Spinal cord (tissue), 10 donors: Measurements from ENCODE around the gene TRMT44. TPM values are rescaled to one million over a fixed set of nuclear protein-coding genes. Genes with fewer than 3 reads are reported as not detected.

Experiments used
- DNase-seq, 6 donors: peaks; one replicate each; pipeline versions ENCODE4 v3.0.0 to v3.0.0-alpha.2; 2013 to 2015; ENCODE audit warnings: low spot score in 6 of 6, low read depth in 4 of 6
- H3K27ac ChIP-seq: one replicate; pipeline ENCODE4 v1.5.1; 2013; ENCODE audit warnings: low read depth, low read length, control low read depth
- H3K27me3 ChIP-seq: one replicate; pipeline ENCODE4 v1.6.1; 2013; ENCODE audit warnings: low read length; ENCODE audit not compliant: control insufficient read depth, insufficient read depth
- H3K36me3 ChIP-seq: one replicate; pipeline ENCODE4 v1.6.1; 2013; ENCODE audit warnings: low read length; ENCODE audit not compliant: control insufficient read depth, insufficient read depth
- H3K4me1 ChIP-seq: one replicate; pipeline ENCODE4 v1.6.1; 2013; ENCODE audit warnings: low read length; ENCODE audit not compliant: control insufficient read depth, insufficient read depth
- H3K4me3 ChIP-seq: one replicate; pipeline ENCODE4 v1.5.1; 2013; ENCODE audit warnings: low read depth, low read length, control low read depth
- H3K9me3 ChIP-seq: one replicate; pipeline ENCODE4 v1.6.1; 2013; ENCODE audit warnings: low read length; ENCODE audit not compliant: control insufficient read depth, insufficient read depth
- WGBS: methylation state at CpG from one replicate; pipeline ENCODE4 v1.1.5; 2013; ENCODE audit warnings: missing lambda C conversion rate; ENCODE audit not compliant: insufficient coverage; 5-methylcytosine and 5-hydroxymethylcytosine counted together
- polyA plus RNA-seq, 2 donors: library from polyadenylated mRNA; unstranded; fragments of 120-200 nt; gene quantifications; one replicate each; pipeline ENCODE4 v1.2.1, GENCODE V29; 2013; ENCODE audit not compliant: insufficient read length in 2 of 2
- total RNA-seq, 2 donors: library from RNA; depleted of rRNA in 1 of 2; stranded (reverse); fragments of 120-200 nt in 1 of 2; fragments of >200 nt in 1 of 2; gene quantifications; one replicate each; pipeline versions ENCODE4 v1.2.3 to v1.2.4, GENCODE V29; 2013 to 2014
- donor health status: healthy.

TRMT44 gene
- total and polyA plus RNA-seq, 4 donors: 13.9 to 23.1 (median 15.5) TPM

GRCh38 chr4:8472158-8472688 lies 31.6 kb downstream of the TRMT44 start:
- peaks cover 42% of the 10 kb centered on the region for H3K4me1 ChIP-seq
- H3K27ac ChIP-seq: peak overlapping the region; percentile 79
- H3K36me3 ChIP-seq: peaks cover 91% of the 10 kb centered on the region
- 84% methylated on average over 8 of the region's 8 CpGs for WGBS
- DNase-seq: no peak
- no peaks in the 10 kb centered on the region for H3K9me3 ChIP-seq
- no peak overlapping the region for H3K4me3 ChIP-seq
- H3K27me3 ChIP-seq: no peaks in the 10 kb centered on the region

GRCh38 chr4:8472689-8473197 lies 32.2 kb downstream of the TRMT44 start:
- peaks cover 95% of the 10 kb centered on the region for H3K36me3 ChIP-seq
- H3K9me3 ChIP-seq: no peaks in the 10 kb centered on the region
- H3K27ac ChIP-seq: peak overlapping the region; percentile 79
- no peaks in the 10 kb centered on the region for H3K27me3 ChIP-seq
- H3K4me3 ChIP-seq: no peak overlapping the region
- DNase-seq: peak in 3 of 6 donors; percentile 9 to 81 (median 30)
- WGBS: 91% methylated on average over 4 of the region's 7 CpGs
- peaks cover 42% of the 10 kb centered on the region for H3K4me1 ChIP-seq

- H3K4me3 ChIP-seq: no peak overlapping the region
- no peak for DNase-seq
- no peaks in the 10 kb centered on the region for H3K9me3 ChIP-seq
- H3K27ac ChIP-seq: peak overlapping the region; percentile 79
- H3K36me3 ChIP-seq: peaks cover 96% of the 10 kb centered on the region
- WGBS: 81% methylated on average over 23 of the region's 23 CpGs
- peaks cover 42% of the 10 kb centered on the region for H3K4me1 ChIP-seq
- no peaks in the 10 kb centered on the region for H3K27me3 ChIP-seq
These were observed 32.8 kb downstream of the TRMT44 start for GRCh38 chr4:8473198-8473919.

GRCh38 chr4:8473920-8474590 lies 33.5 kb downstream of the TRMT44 start:
- 78% methylated on average over 9 of the region's 20 CpGs for WGBS
- H3K9me3 ChIP-seq: no peaks in the 10 kb centered on the region
- H3K4me3 ChIP-seq: no peak overlapping the region
- H3K36me3 ChIP-seq: peaks cover 98% of the 10 kb centered on the region
- no peaks in the 10 kb centered on the region for H3K27me3 ChIP-seq
- peaks cover 42% of the 10 kb centered on the region for H3K4me1 ChIP-seq
- peak in 1 of 6 donors; percentile 34 for DNase-seq
- H3K27ac ChIP-seq: peak overlapping the region; percentile 79

GRCh38 chr4:8474856-8475255 lies 34.3 kb downstream of the TRMT44 start:
- Histone ChIP-seq H3K36me3 (peaks cover 96% of the 10 kb centered on the region), H3K27ac (peak overlapping the region; percentile 79), H3K27me3 (no peaks in the 10 kb centered on the region), H3K4me3 (no peak overlapping the region), H3K4me1 (peaks cover 42% of the 10 kb centered on the region), H3K9me3 (no peaks in the 10 kb centered on the region)
- WGBS: 89% methylated on average over 13 of the region's 13 CpGs
- no peak for DNase-seq

- peaks cover 86% of the 10 kb centered on the region for H3K36me3 ChIP-seq
- WGBS: 89% methylated on average over 26 of the region's 29 CpGs
These were observed 35.4 kb downstream of the TRMT44 start for GRCh38 chr4:8475751-8476575.

GRCh38 chr4:8477095-8477635 lies 36.6 kb downstream of the TRMT44 start:
- Histone ChIP-seq H3K36me3 (peaks cover 75% of the 10 kb centered on the region), H3K4me3 (no peak overlapping the region), H3K9me3 (no peaks in the 10 kb centered on the region), H3K4me1 (peaks cover 33% of the 10 kb centered on the region), H3K27ac (no peak overlapping the region), H3K27me3 (no peaks in the 10 kb centered on the region)
- WGBS: 90% methylated on average over 15 of the region's 16 CpGs
- DNase-seq: no peak

More at GRCh38 chr4:8475751-8476575, 35.4 kb downstream of the TRMT44 start:
- Histone ChIP-seq H3K4me1 (peaks cover 42% of the 10 kb centered on the region), H3K4me3 (no peak overlapping the region), H3K9me3 (no peaks in the 10 kb centered on the region), H3K27ac (peak overlapping the region; percentile 40), H3K27me3 (no peaks in the 10 kb centered on the region)
- DNase-seq: no peak

GRCh38 chr4:8477676-8478075 lies 37.1 kb downstream of the TRMT44 start:
- Histone ChIP-seq H3K9me3 (no peaks in the 10 kb centered on the region), H3K27me3 (no peaks in the 10 kb centered on the region), H3K4me3 (no peak overlapping the region), H3K36me3 (peaks cover 70% of the 10 kb centered on the region), H3K27ac (no peak overlapping the region), H3K4me1 (peaks cover 27% of the 10 kb centered on the region)
- 88% methylated on average over 8 of the region's 8 CpGs for WGBS
- DNase-seq: no peak

GRCh38 chr4:8478371-8478770 lies 37.8 kb downstream of the TRMT44 start:
- Histone ChIP-seq H3K36me3 (peaks cover 64% of the 10 kb centered on the region), H3K27ac (no peak overlapping the region), H3K27me3 (no peaks in the 10 kb centered on the region), H3K9me3 (no peaks in the 10 kb centered on the region), H3K4me1 (peaks cover 23% of the 10 kb centered on the region), H3K4me3 (no peak overlapping the region)
- DNase-seq: no peak
- 93% methylated on average over 9 of the region's 9 CpGs for WGBS
